Central memory CD4-positive, alpha-beta T cell (primary cell): Measurements from ENCODE around the gene RTTN.
"Not testable (repeated sequence)": the region's sequence is repeated elsewhere in the genome, so short reads cannot be mapped to it uniquely, and the experiment has no call there.

Source experiments
- DNase-seq: peaks from one replicate; pipeline ENCODE4 v3.0.0; 2022
- total RNA-seq, 3 experiments: gene quantifications; one replicate each; lab custom pipeline; 2026; lab: John Stamatoyannopoulos, UW

Gene RTTN
- 32.9 to 74.5 (median 42.7) reads per million in 3 experiments for total RNA-seq

- DNase-seq: peak; percentile 91
These were observed at the start of gene RTTN for GRCh38 chr18:70205421-70206397. RTTN (minus strand) TSS chr18:70205687; CDS start chr18:70205658, 29 bp downstream.

GRCh38 chr18:70250781-70251180 lies 45.3 kb upstream of the RTTN start:
- no peak for DNase-seq

GRCh38 chr18:70249861-70250260 lies 44.4 kb upstream of the RTTN start:
- DNase-seq: not testable (repeated sequence)

- DNase-seq: no peak
These were observed 43.6 kb upstream of the RTTN start for GRCh38 chr18:70249118-70249517.

GRCh38 chr18:70246061-70246466 lies 40.6 kb upstream of the RTTN start:
- DNase-seq: no peak

GRCh38 chr18:70243131-70243929 lies 37.8 kb upstream of the RTTN start:
- no peak for DNase-seq

GRCh38 chr18:70236921-70237320 lies 31.4 kb upstream of the RTTN start:
- not testable (repeated sequence) for DNase-seq

- DNase-seq: no peak
These were observed 30.0 kb upstream of the RTTN start for GRCh38 chr18:70235478-70235877.

GRCh38 chr18:70234667-70235459 lies 29.4 kb upstream of the RTTN start:
- DNase-seq: no peak

GRCh38 chr18:70233974-70234373 lies 28.5 kb upstream of the RTTN start:
- DNase-seq: no peak

GRCh38 chr18:70232261-70232660 lies 26.8 kb upstream of the RTTN start:
- no peak for DNase-seq

- no peak for DNase-seq
These were observed 24.2 kb upstream of the RTTN start for GRCh38 chr18:70229639-70230038.

- DNase-seq: no peak
These were observed 23.0 kb upstream of the RTTN start for GRCh38 chr18:70228536-70228935.

GRCh38 chr18:70227438-70227837 lies 22.0 kb upstream of the RTTN start:
- no peak for DNase-seq

GRCh38 chr18:70221915-70222278 lies 16.4 kb upstream of the RTTN start:
- DNase-seq: no peak

GRCh38 chr18:70221156-70221914 lies 15.8 kb upstream of the RTTN start:
- no peak for DNase-seq

- no peak for DNase-seq
These were observed 15.1 kb upstream of the RTTN start for GRCh38 chr18:70220628-70221027.

- DNase-seq: no peak
These were observed 14.2 kb upstream of the RTTN start for GRCh38 chr18:70219688-70220087.

GRCh38 chr18:70216788-70217187 lies 11.3 kb upstream of the RTTN start:
- DNase-seq: no peak

GRCh38 chr18:70207181-70207580 lies 1.7 kb upstream of the RTTN start:
- DNase-seq: no peak

GRCh38 chr18:70200286-70200685 lies 5.2 kb downstream of the RTTN start:
- DNase-seq: no peak

GRCh38 chr18:70197844-70198243 lies 7.6 kb downstream of the RTTN start:
- no peak for DNase-seq
